AG04449 (cell line): ENCODE data around the gene CDH7.

Experiments
- CTCF ChIA-PET: fragments of 350-600 bp; formaldehyde crosslinking; extraction: SDS; loops from one replicate; lab custom pipeline; 2021; ENCODE audit warnings: antibody characterized with exemption; lab: Yijun Ruan, JAX
- POLR2A ChIA-PET: fragments of 400-600, 350-600 bp; formaldehyde crosslinking; extraction: SDS; loops from one replicate; lab custom pipeline; 2020; ENCODE audit warnings: antibody characterized with exemption, inconsistent platforms; lab: Yijun Ruan, JAX
- DNase-seq: peaks from one replicate; pipeline ENCODE4 v3.0.0-alpha.2; 2010; ENCODE audit warnings: low read depth, low spot score
- H3K4me3 ChIP-seq: 2 replicates; pipeline ENCODE4 v1.5.1; 2011; ENCODE audit warnings: low read depth, mild to moderate bottlenecking, control low read depth, low read length
- TF ChIP-seq, protein P1 (sequence below): IDR thresholded peaks from one replicate; pipeline ENCODE4 v1.5.1; 2011; ENCODE audit warnings: mild to moderate bottlenecking, moderate library complexity, low read length, control low read depth, inconsistent platforms; ENCODE audit not compliant: insufficient read depth; ENCODE audit errors: missing control alignments

CDH7 gene

DNA sequence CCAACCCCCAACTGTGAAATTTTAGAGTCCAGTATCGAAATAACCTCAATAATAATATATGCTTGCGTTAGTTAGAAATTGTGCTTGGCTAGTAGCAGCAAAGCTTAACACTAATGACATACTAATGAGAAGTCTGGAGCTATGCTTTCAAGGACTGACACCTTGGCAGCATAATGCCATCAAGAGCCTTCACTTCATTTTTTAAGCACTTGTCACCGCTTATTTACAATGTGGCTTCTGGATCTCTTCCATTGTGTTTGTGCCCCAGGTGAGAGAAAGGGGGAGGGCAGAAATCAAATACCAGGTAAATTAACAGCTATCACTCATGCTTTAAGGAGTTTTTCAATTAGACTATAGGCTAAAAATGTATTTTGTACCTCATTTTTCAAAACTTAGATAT, 101.5 kb downstream of the CDH7 start:
- H3K4me3 ChIP-seq, result no peak overlapping the region
- TF ChIP-seq, protein P1, sequence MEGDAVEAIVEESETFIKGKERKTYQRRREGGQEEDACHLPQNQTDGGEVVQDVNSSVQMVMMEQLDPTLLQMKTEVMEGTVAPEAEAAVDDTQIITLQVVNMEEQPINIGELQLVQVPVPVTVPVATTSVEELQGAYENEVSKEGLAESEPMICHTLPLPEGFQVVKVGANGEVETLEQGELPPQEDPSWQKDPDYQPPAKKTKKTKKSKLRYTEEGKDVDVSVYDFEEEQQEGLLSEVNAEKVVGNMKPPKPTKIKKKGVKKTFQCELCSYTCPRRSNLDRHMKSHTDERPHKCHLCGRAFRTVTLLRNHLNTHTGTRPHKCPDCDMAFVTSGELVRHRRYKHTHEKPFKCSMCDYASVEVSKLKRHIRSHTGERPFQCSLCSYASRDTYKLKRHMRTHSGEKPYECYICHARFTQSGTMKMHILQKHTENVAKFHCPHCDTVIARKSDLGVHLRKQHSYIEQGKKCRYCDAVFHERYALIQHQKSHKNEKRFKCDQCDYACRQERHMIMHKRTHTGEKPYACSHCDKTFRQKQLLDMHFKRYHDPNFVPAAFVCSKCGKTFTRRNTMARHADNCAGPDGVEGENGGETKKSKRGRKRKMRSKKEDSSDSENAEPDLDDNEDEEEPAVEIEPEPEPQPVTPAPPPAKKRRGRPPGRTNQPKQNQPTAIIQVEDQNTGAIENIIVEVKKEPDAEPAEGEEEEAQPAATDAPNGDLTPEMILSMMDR, result no peak
- DNase-seq, result no peak
- CTCF ChIA-PET, result no interaction called here
- POLR2A ChIA-PET, result no interaction called here

DNA sequence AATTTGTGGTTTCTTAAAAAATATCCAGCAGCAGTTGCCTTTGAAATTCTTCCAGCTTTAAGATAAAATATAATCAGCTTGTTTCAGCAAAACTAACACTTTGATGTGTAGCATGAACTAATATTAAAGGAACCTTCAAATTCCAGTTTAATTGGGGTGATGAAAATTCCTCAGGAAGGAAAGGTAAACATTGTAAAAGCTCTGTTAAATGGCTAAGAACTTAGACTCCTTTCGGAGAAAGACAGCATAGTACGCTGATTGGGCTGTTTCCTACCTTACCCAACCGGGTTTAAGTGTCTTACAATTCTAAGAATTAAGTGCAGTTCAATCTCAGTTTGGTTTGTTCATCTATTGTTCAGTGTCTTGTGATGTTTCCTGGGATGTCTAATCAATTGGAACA, 108.3 kb downstream of the CDH7 start:
- DNase-seq, result no peak
- TF ChIP-seq, protein P1, result no peak
- POLR2A ChIA-PET, result no interaction called here
- H3K4me3 ChIP-seq, result no peak overlapping the region
- CTCF ChIA-PET, result no interaction called here

DNA sequence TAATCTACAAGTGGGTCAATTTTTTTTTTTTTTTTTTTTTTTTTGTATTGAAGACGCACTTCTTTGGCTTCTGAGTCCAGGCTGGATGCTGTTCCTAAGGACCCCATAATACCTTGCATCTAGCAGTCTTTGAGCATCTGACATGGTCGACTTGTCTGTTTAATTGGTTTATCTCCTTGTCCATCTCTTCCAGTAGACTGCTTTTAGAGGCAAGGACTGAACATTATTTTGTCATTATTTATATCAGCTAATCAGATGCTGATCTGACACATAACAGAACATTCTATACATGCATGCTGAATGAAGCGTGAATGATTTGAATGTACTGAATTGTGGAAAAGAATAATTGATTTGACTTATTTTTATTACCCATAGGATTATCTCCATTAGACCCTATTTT, 118.7 kb downstream of the CDH7 start:
- POLR2A ChIA-PET, result no interaction called here
- CTCF ChIA-PET, result no interaction called here
- TF ChIP-seq, protein P1, result no peak
- no peak overlapping the region for H3K4me3 ChIP-seq
- no peak for DNase-seq

DNA sequence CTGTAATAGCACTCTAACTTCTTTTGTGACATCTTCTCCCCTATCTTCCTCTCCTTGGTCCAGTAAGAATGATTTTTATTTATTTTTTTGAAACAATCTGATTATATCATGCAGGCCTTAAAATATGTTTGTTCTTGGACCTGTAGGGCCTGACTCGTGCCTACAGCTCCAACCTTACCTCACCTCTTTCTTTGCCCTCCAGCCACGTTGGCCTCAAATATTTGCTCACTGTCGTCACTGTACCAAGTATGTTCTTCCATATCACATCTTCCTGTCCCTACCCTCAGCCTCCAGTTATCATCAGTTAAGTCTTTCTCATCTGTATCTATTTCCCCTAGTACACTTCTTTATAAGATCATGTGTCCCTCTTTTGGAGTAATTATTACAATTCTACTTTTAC, 125.5 kb downstream of the CDH7 start:
- ChIA-PET POLR2A (no interaction called here), CTCF (no interaction called here)
- H3K4me3 ChIP-seq, result no peak overlapping the region
- TF ChIP-seq, protein P1, result no peak
- no peak for DNase-seq

DNA sequence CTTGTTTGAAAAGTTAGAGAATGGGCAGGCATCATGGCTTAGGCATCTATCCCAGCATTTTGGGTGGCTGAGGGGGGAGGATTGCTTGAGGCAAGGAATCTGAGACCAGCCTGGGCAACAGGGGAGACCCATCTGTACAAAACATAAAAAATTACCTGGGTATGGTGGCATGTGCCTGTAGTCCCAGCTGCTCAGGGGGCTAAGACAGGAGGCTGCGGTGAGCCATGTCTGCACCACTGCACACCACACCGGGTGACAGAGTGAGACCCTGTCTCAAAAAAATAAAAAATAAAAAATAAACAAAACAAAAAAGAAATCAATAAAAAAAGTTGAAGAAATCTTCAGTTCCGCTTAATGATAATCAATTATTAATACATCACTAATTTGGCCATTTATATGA, 146.5 kb downstream of the CDH7 start:
- ChIA-PET CTCF (no interaction called here), POLR2A (no interaction called here)
- no peak overlapping the region for H3K4me3 ChIP-seq
- DNase-seq, result no peak
- TF ChIP-seq, protein P1, result no peak

DNA sequence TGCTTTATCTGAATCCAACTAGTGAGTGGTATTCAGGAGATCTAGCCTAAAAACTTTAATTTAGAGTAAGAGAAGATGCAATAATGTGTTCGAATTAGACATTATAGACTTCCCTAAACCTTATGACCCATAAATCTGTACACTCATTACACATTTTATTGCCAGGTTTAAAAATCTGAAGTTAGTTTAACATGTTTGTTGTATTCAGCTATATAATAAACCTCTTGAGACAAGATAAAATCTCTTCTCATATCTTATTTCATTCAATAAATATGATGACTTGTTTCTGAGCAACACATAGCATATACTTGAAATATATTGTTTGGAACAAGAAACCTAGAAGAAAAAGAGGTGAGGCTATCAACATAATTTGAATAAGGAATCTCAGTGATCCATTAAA, 150.7 kb downstream of the CDH7 start:
- no peak for DNase-seq
- CTCF ChIA-PET, result no interaction called here
- H3K4me3 ChIP-seq, result no peak overlapping the region
- TF ChIP-seq, protein P1, result no peak
- POLR2A ChIA-PET, result no interaction called here

DNA sequence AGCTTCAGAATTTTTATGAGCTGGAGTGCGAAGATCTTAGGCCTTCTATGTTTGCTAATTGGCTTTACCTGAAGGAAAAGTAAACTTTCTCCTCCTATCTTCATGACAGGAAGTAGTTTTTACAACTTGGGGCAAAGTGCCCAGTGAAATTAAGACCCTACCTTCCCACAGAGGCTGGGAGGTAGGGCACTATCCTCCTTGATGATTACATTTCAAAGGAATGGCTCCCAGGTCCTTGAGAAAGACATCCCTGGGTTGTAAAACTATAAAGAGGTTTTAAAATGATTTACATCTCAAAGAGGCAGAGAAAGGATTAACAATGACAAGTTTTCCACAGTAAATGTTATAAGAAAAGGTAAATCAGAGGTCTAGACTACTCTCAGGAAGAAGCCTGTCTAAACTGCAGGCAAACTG, 155.8 kb downstream of the CDH7 start:
- CTCF ChIA-PET, result no interaction called here
- POLR2A ChIA-PET, result no interaction called here
- H3K4me3 ChIP-seq, result no peak overlapping the region
- no peak for DNase-seq
- TF ChIP-seq, protein P1, result no peak
